Daoy (cell line): Measurements from ENCODE around the gene SLC7A6. TPM values are rescaled to one million over a fixed set of nuclear protein-coding genes. Genes with fewer than 3 reads are reported as not detected.
"Not testable (repeated sequence)": the region's sequence is repeated elsewhere in the genome, so short reads cannot be mapped to it uniquely, and the experiment has no call there.

ENCODE experiments used
- DNase-seq: peaks from one replicate; pipeline ENCODE4 v3.0.0-alpha.2; 2015; ENCODE audit warnings: low read depth
- total RNA-seq: library from RNA; depleted of rRNA; stranded (reverse); fragments of >200 nt; shearing (Covaris generic); gene quantifications from 2 replicates; pipeline ENCODE4 v1.2.3, GENCODE V29; 2014

SLC7A6 gene
- total RNA-seq, 1 experiment from 2014 or later: 18.3 TPM

DNA sequence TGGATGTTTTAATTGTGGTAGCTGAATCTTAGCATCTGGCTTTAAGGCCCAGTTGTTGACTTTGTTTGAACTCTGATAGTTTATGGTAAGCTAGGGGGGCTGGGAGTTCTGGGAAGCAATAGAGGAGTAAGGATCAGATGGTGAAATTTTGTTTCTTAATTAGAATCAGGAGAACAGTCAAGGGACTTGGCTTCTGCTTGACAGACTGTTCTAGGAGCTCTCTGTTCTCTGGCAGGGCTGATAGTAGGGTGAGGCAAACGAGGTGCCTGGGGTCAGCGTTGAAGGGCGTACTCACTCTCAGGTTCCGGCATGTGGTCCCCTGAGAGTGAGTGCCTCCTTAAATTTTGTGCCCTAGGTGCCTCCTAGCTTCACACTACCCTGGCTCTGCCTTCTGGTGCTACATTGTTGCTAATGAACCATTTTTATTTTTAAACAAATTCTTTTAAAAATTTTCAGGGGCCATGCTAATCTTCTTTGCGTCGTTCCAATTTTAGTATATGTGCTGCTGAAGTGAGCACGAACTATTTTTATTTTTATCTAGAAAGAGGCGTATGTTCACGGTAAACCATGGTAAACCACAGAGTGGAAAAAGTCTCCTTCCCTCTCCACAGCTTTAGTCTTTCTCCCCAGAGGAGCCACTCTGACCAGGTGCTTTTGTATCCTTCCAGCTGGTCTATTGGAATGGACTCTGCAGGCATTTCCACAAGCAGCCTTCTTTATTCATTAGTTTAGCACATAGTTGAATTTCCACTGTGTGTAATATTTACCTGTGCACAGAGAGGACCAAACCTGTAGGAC is 19.7 kb downstream of the SLC7A6 start:
- DNase-seq: no peak

- DNase-seq: no peak
Measured at GRCh38 chr16:68284847-68285246, 20.5 kb downstream of the SLC7A6 start.

GRCh38 chr16:68285683-68286082 is 21.4 kb downstream of the SLC7A6 start:
- DNase-seq: no peak

DNA sequence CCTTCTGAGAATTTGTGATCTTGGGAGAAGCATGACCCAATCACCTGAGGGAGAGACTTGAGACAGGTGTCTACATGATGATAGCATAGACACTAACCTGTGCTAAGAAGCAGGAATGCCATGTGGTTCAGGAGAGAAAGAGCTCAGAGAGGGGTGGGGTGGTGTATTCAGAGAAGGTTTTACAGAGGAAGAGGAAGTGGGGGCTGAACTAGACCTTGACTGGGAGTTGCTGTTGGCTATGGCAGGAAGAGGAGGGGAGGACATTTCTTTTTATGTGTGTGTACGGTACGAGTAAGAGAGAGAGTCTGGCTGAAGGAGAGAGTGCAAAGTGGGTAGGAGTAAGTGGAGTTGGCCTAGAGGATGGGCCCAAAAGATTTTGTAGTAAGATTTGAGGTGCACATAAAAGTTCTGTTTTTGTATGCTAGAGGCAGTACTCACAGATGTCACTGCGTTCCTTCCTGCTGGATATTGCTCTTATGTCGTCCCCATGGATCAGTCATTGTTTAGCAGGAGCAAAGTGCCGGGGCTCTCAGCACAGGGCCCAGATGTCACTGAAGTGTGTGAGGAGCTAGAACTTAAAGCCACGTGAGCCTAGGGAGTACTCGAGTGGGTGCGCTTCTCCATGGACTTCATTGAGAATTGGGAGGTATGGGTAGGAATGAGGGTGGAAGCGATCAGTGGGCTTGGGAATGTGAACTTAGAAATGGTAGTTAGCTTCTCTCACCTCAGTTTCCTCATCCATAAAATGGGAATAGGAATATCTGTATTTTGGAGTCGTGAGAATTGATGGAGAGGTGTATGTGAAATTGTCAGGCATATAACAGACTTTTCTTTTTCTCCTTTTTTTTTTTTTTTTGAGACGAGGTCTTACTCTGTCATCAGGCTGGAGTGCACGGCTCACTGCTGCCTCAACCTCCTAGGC is 22.1 kb downstream of the SLC7A6 start:
- no peak for DNase-seq

DNA sequence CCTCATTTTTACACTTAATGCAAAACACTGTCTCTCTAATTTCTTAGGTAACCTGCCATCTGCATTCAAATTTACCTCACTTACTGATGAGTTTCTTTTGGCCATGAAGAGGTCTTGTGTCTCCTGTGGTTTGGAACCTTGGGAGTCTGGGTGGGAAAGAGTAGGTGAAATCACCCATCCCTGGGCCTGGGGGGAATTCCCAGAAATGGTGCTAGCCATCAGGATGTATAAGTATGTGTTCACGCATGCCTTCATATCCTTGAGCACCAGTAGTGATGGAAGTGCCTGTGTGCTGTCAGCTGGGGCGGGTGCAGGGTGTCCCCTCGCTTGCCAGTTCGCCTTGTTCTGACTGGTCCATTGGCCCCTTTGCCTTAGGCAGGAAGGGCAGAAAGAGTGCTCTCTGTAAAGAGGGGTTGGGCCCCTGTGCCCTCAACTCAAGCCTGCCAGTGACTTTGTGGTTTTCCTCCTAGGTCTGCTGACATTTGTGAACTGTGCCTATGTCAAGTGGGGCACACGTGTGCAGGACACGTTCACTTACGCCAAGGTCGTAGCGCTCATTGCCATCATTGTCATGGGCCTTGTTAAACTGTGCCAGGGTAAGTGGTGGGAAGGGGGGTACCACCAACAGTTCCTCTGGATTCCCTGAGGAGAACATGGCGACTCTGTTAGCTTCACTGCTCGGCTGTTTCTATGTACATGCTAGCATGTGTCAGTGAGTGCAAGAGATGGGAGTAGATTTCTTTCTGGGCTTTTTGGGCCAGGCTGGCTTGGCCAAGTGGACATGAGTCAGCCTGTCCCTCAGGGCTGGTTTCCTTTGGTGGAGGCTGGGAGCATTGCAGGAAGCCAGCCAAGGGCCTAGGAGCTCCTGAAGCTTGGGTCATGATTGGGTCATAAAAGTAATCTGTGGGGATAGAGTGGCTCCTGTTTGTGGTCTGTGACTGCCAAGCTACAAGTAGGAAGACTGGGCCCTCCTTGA is 23.2 kb downstream of the SLC7A6 start:
- peak; percentile 58 for DNase-seq

DNA sequence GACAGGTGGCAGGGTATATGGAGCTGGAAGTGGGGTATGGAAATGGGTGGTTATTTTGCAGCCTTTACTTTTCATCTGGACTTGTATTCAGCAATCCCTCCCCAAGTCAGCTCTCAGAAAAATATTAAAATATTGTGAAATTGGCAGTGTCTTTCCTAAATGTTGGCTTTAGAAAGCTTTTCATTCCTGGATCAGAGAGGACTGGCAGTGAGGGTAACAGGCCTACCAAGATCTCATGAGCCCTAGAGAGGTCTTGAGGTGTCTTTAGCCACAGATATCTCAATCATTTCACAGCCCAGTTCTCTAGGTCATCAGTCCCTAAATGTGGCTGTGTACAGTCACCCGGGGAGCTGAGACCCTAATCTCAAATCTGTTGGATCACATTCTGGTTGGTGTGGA is 23.9 kb downstream of the SLC7A6 start:
- DNase-seq: no peak

DNA sequence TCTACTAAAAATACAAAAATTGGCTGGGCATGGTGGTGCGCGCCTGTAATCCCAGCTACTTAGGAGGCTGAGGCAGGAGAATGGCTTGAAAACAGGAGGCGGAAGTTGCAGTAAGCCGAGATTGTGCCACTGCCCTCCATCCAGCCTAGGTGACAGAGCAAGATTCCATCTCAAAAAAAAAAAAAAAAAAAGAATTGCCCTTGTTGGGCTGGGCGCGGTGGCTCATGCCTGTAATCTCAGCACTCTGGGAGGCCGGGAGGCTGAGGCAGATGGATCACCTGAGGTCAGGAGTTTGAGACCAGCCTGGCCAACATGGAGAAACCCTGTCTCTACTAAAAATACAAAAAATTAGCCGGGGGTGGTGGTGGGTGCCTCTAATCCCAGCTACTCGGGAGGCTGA is 24.5 kb downstream of the SLC7A6 start:
- not testable (repeated sequence) for DNase-seq

DNA sequence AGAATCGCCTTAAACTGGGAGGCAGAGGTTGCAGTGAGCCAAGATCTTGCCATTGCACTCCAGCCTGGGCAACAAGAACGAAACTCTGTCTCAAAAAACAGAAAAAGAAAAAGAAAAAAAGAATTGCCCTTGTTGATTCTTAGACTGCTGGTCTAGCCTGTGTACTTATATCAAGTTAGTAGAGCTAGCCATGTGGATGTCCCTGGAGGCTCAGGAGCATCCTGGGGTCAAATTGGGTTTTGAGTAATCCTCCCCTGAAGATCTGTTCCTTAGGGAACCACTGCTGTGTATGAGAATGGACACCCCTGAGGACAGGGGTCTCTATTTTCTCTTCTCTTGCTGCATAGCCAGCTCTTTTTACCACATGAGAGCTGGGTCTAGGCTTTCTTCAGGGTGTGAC is 24.9 kb downstream of the SLC7A6 start:
- DNase-seq: no peak

- DNase-seq: no peak
Measured at GRCh38 chr16:68289621-68290329, 25.4 kb downstream of the SLC7A6 start.

DNA sequence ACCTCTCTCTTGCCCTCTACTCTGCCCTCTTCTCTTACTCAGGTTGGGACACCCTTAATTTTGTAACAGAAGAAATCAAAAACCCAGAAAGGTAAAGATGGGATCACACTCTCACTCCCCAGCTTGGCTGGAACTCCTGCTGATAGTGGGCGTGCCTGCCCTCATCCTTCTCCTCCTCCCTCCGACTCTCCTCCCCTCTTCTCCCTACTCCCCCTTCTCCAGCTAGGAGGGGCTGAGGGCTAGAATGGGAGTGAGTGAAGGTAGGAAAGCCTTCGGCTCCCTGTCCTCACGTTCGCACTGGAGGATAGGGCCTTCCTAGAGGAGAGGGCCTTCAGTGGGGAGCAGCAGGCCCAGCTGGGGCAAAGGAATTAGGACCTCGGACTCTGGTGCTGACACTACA is 26.1 kb downstream of the SLC7A6 start:
- no peak for DNase-seq

DNA sequence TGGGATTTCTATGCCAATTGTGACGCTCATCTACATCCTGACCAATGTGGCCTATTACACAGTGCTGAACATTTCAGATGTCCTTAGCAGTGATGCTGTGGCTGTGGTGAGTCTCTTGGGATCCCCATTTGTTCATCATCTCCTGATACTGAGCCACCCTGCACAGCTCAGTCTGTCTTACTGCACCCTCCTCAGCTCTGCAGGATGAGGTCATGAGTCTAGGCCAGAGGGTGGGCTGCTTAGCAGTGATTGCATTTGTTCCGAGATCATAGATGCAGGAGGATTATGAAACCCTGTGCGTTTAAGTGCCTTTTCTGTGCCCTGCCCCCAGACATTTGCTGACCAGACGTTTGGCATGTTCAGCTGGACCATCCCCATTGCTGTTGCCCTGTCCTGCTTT is 26.9 kb downstream of the SLC7A6 start:
- DNase-seq: no peak

DNA sequence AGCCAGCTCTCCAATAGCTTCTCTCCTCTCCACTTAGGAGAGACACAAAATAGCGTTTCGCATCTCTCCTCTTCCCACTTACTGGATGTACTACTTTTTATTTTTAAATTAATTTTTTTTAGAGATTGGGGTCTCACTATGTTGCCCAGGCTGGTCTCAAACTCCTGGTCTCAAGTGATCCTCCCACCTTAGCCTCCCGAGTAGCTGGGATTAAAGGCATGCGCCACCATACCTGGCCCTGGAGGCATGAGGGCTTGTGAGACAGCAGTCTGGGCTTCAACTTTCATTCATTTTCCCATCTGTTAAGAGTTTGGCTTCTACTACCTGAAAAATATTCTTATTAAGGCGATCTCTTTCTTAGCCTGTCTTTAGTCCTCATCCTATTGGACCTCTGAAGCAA is 28.1 kb downstream of the SLC7A6 start:
- DNase-seq: no peak

GRCh38 chr16:68296291-68296690 is 32.0 kb downstream of the SLC7A6 start:
- no peak for DNase-seq

- no peak for DNase-seq
Measured at GRCh38 chr16:68296693-68297092, 32.4 kb downstream of the SLC7A6 start.

GRCh38 chr16:68297908-68298307 is 33.6 kb downstream of the SLC7A6 start:
- DNase-seq: no peak

DNA sequence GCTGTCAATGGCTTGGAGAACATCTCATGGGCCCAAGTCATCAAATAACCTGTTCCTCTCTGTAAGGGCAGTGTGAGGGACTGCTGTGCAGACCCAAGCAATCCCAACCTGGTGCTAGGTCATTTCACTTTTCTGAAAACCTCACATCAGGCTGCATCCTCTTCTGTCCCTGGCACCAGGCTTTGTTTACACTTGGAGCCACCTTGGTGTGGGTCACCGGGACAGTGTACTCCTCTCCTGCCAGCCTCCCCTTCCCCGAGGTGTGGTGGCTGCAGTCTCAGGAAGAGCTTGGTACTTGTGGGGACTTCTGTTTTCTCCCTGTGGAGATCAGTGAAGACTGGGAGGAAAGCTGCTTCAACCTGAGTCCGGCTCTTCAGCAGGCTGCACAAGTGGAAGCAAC is 34.0 kb downstream of the SLC7A6 start:
- no peak for DNase-seq

DNA sequence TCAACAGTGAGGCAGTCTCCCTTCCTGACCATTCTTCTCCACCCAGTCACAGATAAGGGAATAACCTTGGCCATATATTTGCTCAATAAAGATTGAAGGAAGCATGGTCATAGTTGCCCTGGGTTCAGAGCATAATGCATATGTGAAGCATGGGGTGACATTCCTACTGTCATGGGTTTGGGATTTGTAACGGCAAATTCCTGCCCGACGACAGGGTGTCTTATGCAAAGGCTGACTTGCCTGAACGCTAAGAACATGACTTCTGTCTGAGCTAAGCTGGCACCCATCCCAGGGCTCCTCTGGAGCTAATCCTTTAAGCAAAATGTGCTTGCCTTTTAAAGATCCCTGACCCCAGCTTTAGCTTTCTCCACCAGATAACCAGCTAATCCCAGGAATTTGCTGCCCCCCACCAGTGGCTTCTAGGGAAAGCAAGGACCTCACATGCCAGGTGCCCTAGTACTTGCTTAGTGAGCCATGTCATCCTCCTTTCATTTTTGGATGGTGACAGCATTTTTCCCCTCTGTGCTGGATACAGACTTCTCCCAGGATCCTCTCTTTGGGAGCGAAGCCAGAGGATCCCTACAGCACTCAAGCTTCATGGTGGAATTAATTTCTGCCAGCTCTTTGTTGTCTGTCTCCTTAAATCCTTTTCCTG is 34.7 kb downstream of the SLC7A6 start:
- DNase-seq: no peak

- no peak for DNase-seq
Measured at GRCh38 chr16:68299571-68300453, 35.5 kb downstream of the SLC7A6 start.

- DNase-seq: no peak
Measured at GRCh38 chr16:68300734-68301459, 36.6 kb downstream of the SLC7A6 start.
